Measurements from ENCODE around the gene IL34. TPM values are rescaled to one million over a fixed set of nuclear protein-coding genes. Genes with fewer than 3 reads are reported as not detected.

The IL34 gene
- total RNA-seq, 1 donor from 2014 or later = 0.86 TPM

GRCh38 chr16:70647441-70648359 is 1.3 kb downstream of the IL34 start:
- no peak overlapping the region for H3K4me3 ChIP-seq (ENCODE audit: low read depth, low read length)
- no peak for DNase-seq (ENCODE audit: low read depth)
- TF ChIP-seq CTCF (conservative IDR thresholded peaks at IDR 0.05; ENCODE audit: low read depth, low read length) = no peak

DNA sequence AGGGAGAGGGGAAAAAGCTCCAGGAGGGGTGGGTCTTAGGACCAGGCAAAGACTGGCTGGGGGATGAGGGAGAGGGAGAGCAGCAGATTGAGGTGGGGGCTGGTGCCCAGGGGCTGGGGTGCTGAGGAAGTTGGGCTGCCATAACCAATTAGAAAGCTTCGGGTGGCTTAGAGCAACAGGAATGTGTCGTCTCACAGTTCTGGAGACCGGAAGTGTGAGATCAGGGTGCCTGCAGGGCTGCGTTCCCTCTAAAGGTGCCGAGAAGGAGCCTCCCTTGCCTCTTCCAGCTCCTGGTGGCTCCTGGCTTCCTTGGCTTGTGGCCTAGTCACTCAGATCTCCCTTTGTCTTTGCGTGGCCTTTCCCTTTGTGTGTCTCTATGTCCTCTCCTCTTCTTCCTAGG is 2.2 kb downstream of the IL34 start:
- TF ChIP-seq CTCF (conservative IDR thresholded peaks at IDR 0.05; ENCODE audit: low read depth, low read length) = no peak
- no peak for DNase-seq (ENCODE audit: low read depth)
- H3K4me3 ChIP-seq (ENCODE audit: low read depth, low read length) = no peak overlapping the region

DNA sequence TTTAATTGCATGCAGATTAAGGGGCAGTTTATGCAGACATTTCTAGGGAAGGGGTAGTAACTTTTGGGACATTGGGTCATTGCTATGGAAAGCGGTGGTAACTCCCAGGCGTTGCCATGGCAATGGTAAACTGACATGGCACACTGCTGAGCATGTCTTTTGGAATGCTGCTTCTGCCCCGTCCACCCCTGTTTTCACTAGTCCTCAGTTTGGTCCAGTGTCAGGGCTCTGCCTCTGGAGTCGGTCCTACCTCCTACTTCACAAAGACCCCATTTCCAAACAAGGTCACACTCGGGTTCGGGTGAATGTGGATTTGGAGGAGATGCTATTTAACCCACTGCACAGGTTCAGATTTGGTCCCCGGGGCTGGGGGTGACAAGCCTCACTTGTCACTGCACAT is 2.9 kb downstream of the IL34 start:
- TF ChIP-seq CTCF (conservative IDR thresholded peaks at IDR 0.05; ENCODE audit: low read depth, low read length) = no peak
- H3K4me3 ChIP-seq (ENCODE audit: low read depth, low read length) = no peak overlapping the region
- no peak for DNase-seq (ENCODE audit: low read depth)

- no peak overlapping the region for H3K4me3 ChIP-seq (ENCODE audit: low read depth, low read length)
- no peak for TF ChIP-seq CTCF (conservative IDR thresholded peaks at IDR 0.05; ENCODE audit: low read depth, low read length)
- no peak for DNase-seq (ENCODE audit: low read depth)
Measured at GRCh38 chr16:70650216-70650615, 3.9 kb downstream of the IL34 start.

DNA sequence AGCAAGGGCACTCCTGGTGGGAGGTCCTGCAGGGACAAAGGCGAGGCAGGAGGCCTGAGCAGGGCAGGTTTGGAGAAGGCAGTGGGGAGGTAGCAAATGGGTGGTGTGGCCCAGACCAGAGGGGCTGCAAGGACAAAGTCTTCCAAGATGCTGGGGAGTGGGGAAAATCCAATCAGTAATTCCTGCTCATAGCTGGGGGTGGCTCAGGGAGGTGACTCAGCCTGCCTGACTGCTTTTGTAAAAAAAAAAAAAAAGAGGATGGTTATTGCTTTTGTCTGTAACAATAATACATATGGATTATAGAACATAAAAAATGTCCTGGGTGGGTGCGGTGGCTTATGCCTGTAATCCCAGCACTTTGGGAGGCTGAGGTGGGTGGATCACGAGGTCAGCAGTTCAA is 5.2 kb downstream of the IL34 start:
- DNase-seq (ENCODE audit: low read depth) = no peak
- no peak overlapping the region for H3K4me3 ChIP-seq (ENCODE audit: low read depth, low read length)
- no peak for TF ChIP-seq CTCF (conservative IDR thresholded peaks at IDR 0.05; ENCODE audit: low read depth, low read length)

- peak; percentile 22 for DNase-seq (ENCODE audit: low read depth)
Measured at GRCh38 chr16:70652322-70652721, 6.0 kb downstream of the IL34 start.

More at GRCh38 chr16:70652322-70652721, 6.0 kb downstream of the IL34 start:
- no peak overlapping the region for H3K4me3 ChIP-seq (ENCODE audit: low read depth, low read length)
- TF ChIP-seq CTCF (conservative IDR thresholded peaks at IDR 0.05; ENCODE audit: low read depth, low read length) = no peak
